ENCODE data around the gene TRAF4.

GRCh38 chr17:28788100-28788499 is 44.3 kb downstream of the TRAF4 start:
- TF ChIP-seq CTCF (IDR thresholded peaks at IDR 0.05) (no peak), POLR2A (IDR thresholded peaks at IDR 0.05) (no peak)

Measured in esophagus squamous epithelium (tissue), 4 donors.